Midbrain (tissue), 1 donor: ENCODE data around the gene CENPP.
"Not testable (repeated sequence)": the region's sequence is repeated elsewhere in the genome, so short reads cannot be mapped to it uniquely, and the experiment has no call there.

Experiments used
- DNase-seq: peaks from one replicate; lab custom pipeline; 2025; lab: John Stamatoyannopoulos, UW

Gene CENPP

DNA sequence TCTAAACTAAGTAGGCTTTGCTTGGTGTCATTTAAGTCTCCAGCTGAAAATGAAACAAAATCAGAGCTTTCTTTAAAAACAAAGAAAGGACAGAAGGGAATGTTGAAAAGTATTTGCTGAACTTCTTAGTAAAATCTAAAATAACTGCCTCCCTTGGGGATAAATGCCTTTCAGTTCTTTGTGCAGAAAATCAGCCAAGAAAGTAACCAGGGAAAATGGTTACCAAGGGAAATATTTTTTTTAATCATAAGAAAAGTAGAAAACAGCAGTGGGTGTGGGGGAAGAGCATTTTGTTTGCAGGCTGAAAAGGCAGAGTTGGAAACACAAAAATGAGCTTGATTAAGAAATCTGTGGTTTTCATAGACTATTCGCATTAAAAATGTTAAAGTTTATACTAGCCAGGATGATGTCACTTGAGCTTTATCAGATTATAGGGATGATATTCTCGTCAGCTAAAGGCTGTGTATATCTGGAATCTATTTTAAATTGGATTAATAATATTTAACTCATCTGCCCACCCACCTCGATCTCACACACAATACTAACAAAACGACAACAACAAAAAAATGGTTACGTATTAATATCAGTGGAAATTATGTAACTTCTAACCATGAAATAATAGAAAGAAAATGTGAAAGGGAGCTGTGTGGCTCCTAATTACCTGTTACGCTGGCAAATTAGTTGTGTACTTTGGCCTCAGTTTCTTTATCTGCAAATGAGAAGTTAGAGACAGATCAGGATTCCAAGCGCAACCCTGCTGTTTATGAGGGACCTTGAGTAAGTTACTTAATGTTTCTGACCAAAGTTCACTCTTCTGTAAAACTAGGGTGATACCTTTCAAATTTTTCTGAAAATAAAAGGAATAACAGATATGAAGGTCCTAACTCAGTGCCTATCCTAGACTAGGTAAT lies 210.4 kb downstream of the CENPP start, which contains the start of gene ECM2:
Gene ECM2 (minus strand): TSS at position 51 of the 911 bp plus-strand sequence. CDS start 13,124 bp downstream, outside the sequence.
- DNase-seq: peak; percentile 11

DNA sequence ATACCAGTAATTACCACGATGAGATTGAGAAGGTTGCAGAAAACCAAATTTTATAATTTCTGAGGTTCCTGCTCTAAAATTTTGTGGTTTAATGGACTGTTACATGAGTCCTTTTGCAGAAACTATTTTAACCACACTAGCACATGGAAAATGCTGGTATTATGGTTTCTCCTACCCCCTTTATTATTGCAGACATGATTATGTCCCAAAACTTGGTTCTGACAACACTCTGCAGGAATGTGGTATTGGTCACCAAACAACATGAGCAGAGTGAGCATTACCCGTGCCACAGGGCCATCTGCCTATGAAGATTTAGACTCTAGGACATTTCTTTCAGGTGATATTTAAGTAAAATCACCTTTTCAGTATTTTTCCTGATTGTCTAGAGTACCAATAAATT lies 212.8 kb downstream of the CENPP start:
- no peak for DNase-seq

DNA sequence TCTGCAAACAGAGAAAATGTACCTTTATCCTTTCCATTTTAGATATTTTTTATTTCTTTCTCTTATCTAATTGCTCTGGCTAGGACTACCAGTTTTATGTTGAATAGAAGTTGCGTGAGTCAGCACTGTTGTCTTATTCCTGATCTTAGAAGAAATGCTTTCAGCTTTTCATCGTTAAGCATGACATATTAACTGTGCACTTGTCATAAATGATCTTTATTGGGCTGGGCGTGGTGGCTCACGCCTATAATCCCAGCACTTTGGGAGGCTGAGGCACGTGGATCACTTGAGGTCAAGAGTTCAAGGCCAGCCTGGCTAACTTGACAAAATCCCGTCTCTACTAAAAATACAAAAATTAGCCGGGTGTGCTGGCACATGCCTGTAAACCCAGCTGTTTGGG lies 218.2 kb downstream of the CENPP start:
- no peak for DNase-seq

DNA sequence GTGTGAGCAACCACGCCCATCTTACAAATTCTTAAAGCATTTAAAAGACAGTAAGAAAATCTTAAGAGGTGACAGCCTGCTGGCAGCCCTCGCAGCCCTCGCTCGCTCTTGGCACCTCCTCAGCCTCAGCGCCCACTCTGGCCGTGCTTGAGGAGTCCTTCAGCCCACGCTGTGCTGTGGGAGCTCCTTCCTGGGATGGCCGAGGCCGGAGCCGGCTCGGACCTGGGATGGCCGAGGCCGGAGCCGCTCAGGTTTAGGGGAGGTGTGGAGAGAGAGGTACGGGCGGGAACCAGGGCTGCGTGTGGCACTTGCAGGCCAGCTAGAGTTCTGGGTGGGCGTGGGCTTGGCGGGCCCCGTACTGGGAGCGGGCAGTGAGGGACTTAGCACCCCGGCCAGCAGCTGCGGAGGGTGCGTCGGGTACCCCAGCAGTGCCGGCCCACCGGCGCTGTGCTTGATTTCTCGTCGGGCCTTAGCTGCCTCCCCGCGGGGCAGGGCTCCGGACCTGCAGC lies 219.3 kb downstream of the CENPP start:
- DNase-seq: no peak

DNA sequence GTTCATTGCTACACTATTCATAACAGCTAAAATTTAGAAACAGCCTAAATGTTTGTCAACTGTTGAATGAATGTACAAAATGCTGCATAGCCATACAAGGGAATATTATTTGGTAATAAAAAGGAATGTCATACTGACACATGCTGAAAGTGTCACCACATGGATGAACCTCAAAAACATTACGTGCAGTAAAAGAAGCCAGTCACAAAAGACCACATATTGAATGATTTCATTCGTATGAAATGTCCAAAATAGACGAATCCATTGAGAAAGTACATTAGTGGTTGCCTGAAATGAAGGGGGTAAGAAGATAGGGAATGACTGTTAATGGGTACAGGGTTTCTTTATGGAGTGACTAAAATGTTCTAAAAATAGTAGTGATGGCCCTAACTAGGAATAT lies 221.6 kb downstream of the CENPP start:
- no peak for DNase-seq

- DNase-seq: no peak
These were observed 225.0 kb downstream of the CENPP start for GRCh38 chr9:92550765-92551164.

DNA sequence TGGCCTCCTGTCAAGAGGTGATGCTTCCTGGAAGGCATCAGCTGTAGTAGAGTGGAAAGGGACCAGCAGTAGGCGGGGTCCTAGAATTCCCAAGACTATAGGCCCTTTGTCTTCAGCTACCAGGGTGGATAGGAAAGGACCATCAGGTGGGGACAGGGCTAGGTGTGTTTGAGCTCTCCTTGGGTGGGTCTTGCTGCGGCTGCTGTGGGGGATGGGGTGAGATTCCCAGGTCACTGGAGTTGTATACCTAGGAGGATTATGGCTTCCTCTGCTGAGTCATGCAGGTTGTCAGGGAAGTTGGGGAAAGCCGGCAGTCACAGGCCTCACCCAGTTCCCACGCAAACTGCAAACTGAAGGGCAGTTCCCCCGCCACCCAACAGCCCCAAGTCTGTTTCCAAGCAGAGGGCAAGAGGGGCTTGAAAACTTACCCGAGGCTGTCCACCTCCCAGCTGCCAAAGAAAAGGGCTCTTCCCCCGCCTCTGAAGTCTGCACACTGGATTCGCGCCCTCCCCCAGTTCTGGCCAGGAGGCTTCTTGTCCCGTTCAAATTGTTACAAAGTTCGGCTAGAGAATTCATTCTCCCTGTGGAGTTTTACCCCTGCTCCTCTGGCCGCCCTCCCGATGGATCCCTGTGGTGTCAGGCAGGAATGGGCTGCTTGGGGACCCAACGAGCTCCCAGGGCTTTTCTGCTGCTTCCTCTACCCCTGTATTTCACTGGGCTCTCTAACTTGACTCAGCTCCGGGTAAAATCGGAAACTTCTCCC lies 233.0 kb downstream of the CENPP start:
- DNase-seq: no peak

- no peak for DNase-seq
These were observed 235.9 kb downstream of the CENPP start for GRCh38 chr9:92561374-92562330.

DNA sequence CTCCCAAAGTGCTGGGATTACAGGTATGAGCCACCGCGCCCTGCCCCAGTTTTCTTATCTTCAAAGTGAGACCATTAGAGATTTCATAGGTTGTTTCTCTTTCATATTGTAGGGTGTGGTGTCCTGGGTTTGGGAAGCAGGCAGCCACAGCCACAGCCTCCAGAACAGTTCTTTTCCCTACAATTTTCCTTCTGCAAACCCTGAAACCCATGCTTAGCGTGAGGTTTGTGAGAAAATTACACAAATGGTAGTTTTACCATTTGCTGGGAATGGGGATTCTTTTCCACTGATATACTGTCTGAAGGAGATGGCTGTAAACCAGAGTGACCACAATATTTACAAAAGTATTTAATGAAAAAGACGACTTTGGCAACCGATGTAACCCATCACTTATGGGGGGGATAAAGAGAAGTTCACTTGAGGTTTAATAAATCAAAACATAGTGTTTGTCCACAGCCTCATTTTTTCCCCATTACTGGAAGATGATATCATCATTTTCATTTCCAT lies 236.8 kb downstream of the CENPP start:
- DNase-seq: no peak

DNA sequence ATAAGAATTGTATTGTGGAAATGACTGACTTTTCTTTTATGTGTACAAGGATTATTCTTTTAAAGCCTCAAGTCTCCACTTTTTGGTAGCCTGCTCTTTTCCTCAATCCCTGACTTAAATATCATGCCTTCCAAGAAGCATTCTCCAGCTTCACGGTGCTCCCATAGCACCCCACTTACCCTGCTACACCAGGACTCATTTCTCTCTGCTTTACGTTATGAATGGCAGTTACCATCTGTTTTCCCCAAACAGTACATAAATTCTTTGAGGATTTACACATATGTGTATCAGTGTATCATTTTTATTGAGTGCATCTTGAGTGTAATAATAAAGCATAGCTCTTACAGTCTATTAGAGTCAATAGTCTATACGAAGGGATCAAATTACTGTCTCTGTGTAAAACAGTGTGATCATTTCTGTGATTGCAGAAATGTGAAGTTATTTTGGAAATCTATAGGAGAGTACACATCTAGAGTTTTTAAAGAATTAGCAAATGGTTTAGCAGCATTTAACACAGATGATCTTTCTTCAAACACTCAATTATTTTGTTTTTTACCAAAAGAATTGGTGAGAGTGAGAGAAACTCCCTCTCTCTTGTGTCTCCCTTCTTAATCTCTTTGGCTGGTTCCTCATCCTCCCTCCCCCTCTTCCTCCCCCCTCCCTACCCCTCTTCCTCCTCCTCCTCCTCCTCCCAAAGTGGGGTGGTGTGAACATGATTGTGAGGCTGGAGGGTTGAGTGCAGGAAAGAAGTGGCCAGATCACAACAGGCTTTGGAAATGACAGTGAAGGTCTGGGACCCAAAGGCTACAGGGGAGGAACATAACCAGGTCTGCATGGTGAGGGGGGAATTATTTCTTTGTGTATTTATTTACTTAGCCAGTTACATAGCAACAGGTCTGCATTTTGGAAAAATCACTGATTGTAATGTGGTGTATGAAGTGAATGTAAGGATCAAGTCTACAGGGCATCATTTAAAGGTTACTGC lies 237.7 kb downstream of the CENPP start:
- no peak for DNase-seq

DNA sequence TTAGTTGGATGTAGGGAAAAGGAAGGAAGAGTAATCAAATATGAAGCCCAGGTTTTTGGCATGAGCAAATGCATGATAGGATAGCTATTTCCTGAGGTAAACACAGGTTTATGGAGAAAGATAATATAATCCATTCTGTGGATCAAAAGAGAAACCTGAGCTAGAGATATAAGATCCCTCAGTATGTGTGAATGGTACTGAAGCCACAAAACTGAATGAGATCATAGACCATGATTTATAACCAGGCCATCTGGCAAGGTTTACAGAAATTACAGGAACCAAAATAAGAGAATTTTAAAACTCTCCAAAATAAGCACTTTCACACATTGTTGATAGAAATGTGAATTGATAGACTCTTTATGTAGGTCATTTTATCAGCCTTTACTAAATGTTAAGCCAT lies 238.8 kb downstream of the CENPP start:
- no peak for DNase-seq

GRCh38 chr9:92564982-92565381 lies 239.2 kb downstream of the CENPP start:
- DNase-seq: no peak

DNA sequence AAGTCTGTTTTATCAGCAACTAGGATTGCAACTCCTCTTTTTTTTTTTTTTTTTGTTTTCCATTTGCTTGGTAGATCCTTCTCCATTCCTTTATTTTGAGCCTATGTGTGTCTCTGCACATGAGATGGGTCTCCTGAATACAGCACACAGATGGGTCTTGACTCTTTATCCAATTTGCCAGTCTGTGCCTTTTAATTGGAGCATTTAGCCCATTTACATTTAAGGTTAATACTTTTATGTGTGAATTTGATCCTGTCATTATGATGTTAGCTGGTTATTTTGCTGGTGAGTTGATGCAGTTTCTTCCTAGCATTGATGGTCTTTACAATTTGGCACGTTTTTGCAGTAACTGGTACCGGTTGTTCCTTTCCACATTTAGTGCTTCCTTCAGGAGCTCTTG lies 246.1 kb downstream of the CENPP start:
- not testable (repeated sequence) for DNase-seq

- not testable (repeated sequence) for DNase-seq
These were observed 247.9 kb downstream of the CENPP start for GRCh38 chr9:92573612-92574011.

DNA sequence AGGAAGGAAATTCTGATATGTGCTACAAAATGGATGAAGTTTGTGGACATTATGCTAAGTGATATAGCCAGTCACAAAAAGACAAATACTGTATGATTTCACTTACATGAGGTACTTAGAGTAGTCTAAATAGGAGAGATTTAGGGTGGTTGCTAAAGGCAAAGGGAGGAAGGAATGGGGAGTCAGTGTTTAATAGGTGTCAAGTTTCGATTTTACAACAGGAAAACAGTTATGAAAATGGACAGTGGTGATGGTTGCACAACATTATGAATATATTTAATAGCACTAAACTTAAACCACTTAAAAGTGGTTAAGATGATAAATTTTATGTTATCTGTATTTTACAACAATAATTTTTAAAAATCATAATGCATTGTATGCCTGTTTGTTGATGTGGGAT lies 250.4 kb downstream of the CENPP start:
- DNase-seq: no peak

DNA sequence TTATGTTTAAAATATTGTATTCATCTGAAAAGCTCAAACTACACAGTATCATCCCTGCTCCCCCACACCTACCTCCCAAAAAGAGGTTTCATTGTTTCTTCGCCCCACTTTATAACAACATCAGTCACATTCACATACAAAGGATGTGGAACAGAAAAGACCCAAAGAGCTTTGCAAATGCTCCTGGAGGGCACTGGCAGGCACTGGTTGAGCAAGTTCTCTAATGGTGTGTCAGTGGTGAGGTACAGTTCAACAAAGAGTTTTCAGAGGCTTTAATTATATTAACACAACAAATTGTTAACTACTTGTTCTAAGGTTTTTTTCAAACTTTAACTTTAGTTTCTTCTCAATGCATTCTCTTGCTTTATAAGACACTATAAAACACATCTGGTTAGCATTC lies 264.2 kb downstream of the CENPP start:
- DNase-seq: no peak

DNA sequence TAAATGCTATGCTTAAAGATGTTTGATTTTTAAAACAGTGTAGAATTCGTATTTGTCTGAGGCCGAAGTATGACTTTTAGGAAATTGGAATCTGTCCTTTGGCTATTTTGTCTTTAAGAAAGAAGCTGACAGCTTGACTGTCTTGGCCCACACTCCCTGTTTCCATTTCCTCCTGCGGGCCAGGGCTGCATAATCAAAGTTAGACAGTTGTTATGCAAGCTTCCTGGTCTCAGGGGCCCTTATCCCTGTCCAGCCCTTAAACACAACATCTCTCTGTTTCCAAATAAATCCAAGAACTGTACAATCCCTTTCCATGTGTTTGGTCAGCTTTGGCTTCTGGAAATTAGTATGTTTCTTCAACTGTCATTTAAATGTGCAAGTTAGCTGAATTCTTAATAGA lies 264.6 kb downstream of the CENPP start:
- DNase-seq: no peak

GRCh38 chr9:92592537-92592936 lies 266.8 kb downstream of the CENPP start:
- DNase-seq: no peak

DNA sequence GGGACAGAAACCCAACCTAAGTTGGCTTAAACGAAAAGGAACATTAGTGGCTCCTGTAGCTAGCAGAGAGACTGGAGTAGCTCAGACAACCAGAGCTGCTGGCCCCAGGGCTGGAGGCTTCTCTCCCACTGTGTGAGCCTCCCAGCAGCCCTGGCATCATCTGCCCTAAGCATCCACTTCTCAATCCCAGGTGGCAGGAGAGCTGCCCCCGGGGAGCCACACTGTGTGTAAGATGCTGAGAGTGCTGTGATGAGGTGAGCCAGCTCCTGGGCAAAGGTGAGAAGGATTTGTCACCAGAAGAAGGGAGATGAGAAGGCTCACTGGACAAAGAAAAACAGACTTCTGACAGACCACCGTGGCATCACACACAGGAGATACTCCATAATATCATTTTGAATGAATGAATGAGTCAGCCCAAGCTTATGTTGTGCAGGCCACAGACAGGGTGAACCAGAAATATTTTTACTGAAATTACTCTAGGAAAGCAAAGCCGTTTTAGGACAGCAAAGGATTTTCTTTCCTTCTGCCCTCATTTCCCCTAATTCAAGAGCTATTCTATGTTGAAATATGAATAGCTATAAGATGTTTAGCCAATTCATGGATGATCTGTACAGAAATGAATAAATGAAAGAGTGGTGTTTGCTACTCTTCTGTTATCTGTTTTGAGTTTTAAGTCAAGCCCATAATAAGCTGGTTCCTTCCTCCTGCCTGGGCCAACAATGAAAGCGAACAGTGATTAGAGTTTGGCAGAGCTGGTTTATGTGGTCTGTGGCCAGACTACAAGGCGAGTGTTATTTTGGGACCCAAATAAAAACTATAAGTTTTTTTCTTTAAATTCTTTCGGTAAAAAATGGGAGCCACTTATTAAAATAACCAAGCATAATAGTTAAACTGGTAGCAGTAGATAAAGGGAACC lies 267.5 kb downstream of the CENPP start:
- no peak for DNase-seq
